Thoracic aorta (tissue), 2 donors: ENCODE measurements around the gene FANCD2. TPM values are rescaled to one million over a fixed set of nuclear protein-coding genes. Genes with fewer than 3 reads are reported as not detected.
"Not testable (repeated sequence)": the region's sequence is repeated elsewhere in the genome, so short reads cannot be mapped to it uniquely, and the experiment has no call there.

ENCODE experiments used
- ATAC-seq: fragments of 150-250 bp; one replicate; pipeline ENCODE4 v1.8.0; 2017; ENCODE audit warnings: low read depth; ENCODE audit not compliant: insufficient number of reproducible peaks, low FRiP score
- DNase-seq: peaks from one replicate; pipeline ENCODE4 v3.0.0-alpha.2; 2020; ENCODE audit warnings: low spot score
- H3K27ac ChIP-seq, 2 donors: fragments of 200-600 bp; sonication (generic); 1 replicate in 1 of 2; 2 replicates in 1 of 2; pipeline ENCODE4 v1.5.1; 2016; ENCODE audit warnings: mild to moderate bottlenecking in 2 of 2, moderate library complexity in 2 of 2
- H3K27me3 ChIP-seq: fragments of 200-600 bp; sonication (generic); replicated peaks from 2 replicates; pipeline ENCODE4 v1.6.0; 2016; ENCODE audit warnings: mild to moderate bottlenecking; ENCODE audit not compliant: insufficient read depth
- H3K36me3 ChIP-seq: fragments of 200-600 bp; sonication (generic); one replicate; pipeline ENCODE4 v1.5.1; 2016
- H3K4me1 ChIP-seq, 2 donors: fragments of 200-600 bp; sonication (generic); 1 replicate in 1 of 2; 2 replicates in 1 of 2; pipeline versions ENCODE4 v1.5.1 to v1.6.0; 2016; ENCODE audit warnings: low read depth in 2 of 2, mild to moderate bottlenecking in 1 of 2; ENCODE audit not compliant: control insufficient read depth in 1 of 2
- H3K4me3 ChIP-seq: fragments of 200-600 bp; sonication (generic); 2 replicates; pipeline ENCODE4 v1.5.1; 2016; ENCODE audit warnings: mild to moderate bottlenecking
- H3K9me3 ChIP-seq: fragments of 200-600 bp; sonication (generic); 2 replicates; pipeline ENCODE4 v1.5.1; 2016
- CTCF ChIP-seq: fragments of 200-600 bp; sonication (generic); IDR thresholded peaks from one replicate; pipeline ENCODE4 v1.5.1; 2019; ENCODE audit warnings: antibody characterized with exemption
- total RNA-seq, 2 donors: library from RNA; depleted of rRNA; stranded (reverse); fragments of >200 nt; gene quantifications; one replicate each; pipeline versions ENCODE4 v1.1.0 to v1.2.3, GENCODE V29; 2016

FANCD2 gene
- total RNA-seq, 2 donors from 2014 or later, result 1.3 to 9.9 TPM

- ATAC-seq (no peak), DNase-seq (no peak)
- no peaks in the 10 kb centered on the region for H3K27me3 ChIP-seq
- H3K36me3 ChIP-seq, result no peaks in the 10 kb centered on the region
- TF ChIP-seq CTCF, result no peak
- H3K9me3 ChIP-seq, result no peaks in the 10 kb centered on the region
- peaks cover 0 to 18% of the 10 kb centered on the region in 2 donors for H3K4me1 ChIP-seq
- no peak overlapping the region for H3K27ac ChIP-seq
- H3K4me3 ChIP-seq, result no peak overlapping the region
Measured at GRCh38 chr3:10004960-10005564, 21.2 kb upstream of the FANCD2 start.

GRCh38 chr3:10006048-10006761 lies 20.0 kb upstream of the FANCD2 start:
- no peak for TF ChIP-seq CTCF
- no peak overlapping the region for H3K27ac ChIP-seq
- H3K4me3 ChIP-seq, result no peak overlapping the region
- no peaks in the 10 kb centered on the region for H3K36me3 ChIP-seq
- no peaks in the 10 kb centered on the region for H3K9me3 ChIP-seq
- H3K27me3 ChIP-seq, result no peaks in the 10 kb centered on the region
- DNase-seq (no peak), ATAC-seq (no peak)
- peaks cover 4 to 27% of the 10 kb centered on the region in 2 donors for H3K4me1 ChIP-seq

GRCh38 chr3:10006762-10007090 lies 19.5 kb upstream of the FANCD2 start:
- no peak for DNase-seq
- Histone ChIP-seq H3K4me1 (peaks cover 10 to 32% of the 10 kb centered on the region in 2 donors), H3K27ac (no peak overlapping the region), H3K4me3 (no peak overlapping the region), H3K27me3 (no peaks in the 10 kb centered on the region), H3K36me3 (no peaks in the 10 kb centered on the region), H3K9me3 (no peaks in the 10 kb centered on the region)
- no peak for TF ChIP-seq CTCF
- ATAC-seq, result no peak

GRCh38 chr3:10007126-10007782 lies 19.0 kb upstream of the FANCD2 start:
- ATAC-seq (no peak), DNase-seq (no peak)
- TF ChIP-seq CTCF, result no peak
- no peaks in the 10 kb centered on the region for H3K27me3 ChIP-seq
- no peaks in the 10 kb centered on the region for H3K9me3 ChIP-seq
- H3K4me3 ChIP-seq, result no peak overlapping the region
- peaks cover 10 to 33% of the 10 kb centered on the region in 2 donors for H3K4me1 ChIP-seq
- H3K36me3 ChIP-seq, result no peaks in the 10 kb centered on the region
- no peak overlapping the region for H3K27ac ChIP-seq

GRCh38 chr3:10008216-10008587 lies 18.0 kb upstream of the FANCD2 start:
- not testable (repeated sequence) for H3K4me3 ChIP-seq, H3K27ac ChIP-seq, DNase-seq, H3K36me3 ChIP-seq, H3K9me3 ChIP-seq, H3K27me3 ChIP-seq, ATAC-seq
- H3K4me1 ChIP-seq, result peaks cover 10 to 33% of the 10 kb centered on the region in 2 donors
